IMR-90 (cell line): ENCODE data around the gene MAPKAP1.

ENCODE experiments used
- TF ChIP-seq, protein P1 (sequence below): fragments of 150-350 bp; IDR thresholded peaks from 2 replicates; pipeline ENCODE4 v1.6.1; 2017; ENCODE audit warnings: mild to moderate bottlenecking, antibody characterized with exemption, low read length, low read depth
- TF ChIP-seq, protein P2 (sequence below): conservative IDR thresholded peaks from 2 replicates; pipeline ENCODE4 v1.5.1; 2012; ENCODE audit warnings: mild to moderate bottlenecking, low read depth, low read length, improper control_type of control experiment
- TF ChIP-seq, protein P3 (sequence below): fragments of 150-350 bp; IDR thresholded peaks from 2 replicates; pipeline ENCODE4 v1.6.1; 2016; ENCODE audit warnings: low read depth, mild to moderate bottlenecking, low read length, moderate library complexity, borderline replicate concordance

DNA sequence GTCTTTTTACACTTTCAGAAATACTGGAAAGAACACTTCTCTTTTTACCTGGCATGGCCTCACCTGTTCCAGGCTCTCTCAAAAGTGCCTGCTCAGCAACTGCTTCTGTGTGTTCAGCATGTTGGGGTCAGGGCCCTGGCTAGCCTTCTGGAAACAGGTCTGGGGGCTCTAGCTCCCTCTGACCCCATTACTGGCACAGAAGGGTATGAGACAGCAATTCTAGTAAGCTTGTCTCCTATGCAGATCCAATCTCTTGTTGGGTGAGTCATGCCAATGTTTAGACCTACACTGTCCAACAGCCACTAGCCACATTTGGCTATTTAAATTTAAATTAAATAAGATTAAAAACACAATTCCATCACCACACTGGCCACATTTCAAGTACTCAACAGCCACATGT lies 80.8 kb downstream of the MAPKAP1 start:
- TF ChIP-seq, protein P1, sequence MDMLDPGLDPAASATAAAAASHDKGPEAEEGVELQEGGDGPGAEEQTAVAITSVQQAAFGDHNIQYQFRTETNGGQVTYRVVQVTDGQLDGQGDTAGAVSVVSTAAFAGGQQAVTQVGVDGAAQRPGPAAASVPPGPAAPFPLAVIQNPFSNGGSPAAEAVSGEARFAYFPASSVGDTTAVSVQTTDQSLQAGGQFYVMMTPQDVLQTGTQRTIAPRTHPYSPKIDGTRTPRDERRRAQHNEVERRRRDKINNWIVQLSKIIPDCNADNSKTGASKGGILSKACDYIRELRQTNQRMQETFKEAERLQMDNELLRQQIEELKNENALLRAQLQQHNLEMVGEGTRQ = no peak
- TF ChIP-seq, protein P2, sequence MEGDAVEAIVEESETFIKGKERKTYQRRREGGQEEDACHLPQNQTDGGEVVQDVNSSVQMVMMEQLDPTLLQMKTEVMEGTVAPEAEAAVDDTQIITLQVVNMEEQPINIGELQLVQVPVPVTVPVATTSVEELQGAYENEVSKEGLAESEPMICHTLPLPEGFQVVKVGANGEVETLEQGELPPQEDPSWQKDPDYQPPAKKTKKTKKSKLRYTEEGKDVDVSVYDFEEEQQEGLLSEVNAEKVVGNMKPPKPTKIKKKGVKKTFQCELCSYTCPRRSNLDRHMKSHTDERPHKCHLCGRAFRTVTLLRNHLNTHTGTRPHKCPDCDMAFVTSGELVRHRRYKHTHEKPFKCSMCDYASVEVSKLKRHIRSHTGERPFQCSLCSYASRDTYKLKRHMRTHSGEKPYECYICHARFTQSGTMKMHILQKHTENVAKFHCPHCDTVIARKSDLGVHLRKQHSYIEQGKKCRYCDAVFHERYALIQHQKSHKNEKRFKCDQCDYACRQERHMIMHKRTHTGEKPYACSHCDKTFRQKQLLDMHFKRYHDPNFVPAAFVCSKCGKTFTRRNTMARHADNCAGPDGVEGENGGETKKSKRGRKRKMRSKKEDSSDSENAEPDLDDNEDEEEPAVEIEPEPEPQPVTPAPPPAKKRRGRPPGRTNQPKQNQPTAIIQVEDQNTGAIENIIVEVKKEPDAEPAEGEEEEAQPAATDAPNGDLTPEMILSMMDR = no peak
- TF ChIP-seq, protein P3, sequence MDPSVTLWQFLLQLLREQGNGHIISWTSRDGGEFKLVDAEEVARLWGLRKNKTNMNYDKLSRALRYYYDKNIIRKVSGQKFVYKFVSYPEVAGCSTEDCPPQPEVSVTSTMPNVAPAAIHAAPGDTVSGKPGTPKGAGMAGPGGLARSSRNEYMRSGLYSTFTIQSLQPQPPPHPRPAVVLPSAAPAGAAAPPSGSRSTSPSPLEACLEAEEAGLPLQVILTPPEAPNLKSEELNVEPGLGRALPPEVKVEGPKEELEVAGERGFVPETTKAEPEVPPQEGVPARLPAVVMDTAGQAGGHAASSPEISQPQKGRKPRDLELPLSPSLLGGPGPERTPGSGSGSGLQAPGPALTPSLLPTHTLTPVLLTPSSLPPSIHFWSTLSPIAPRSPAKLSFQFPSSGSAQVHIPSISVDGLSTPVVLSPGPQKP = no peak
